Gastrocnemius medialis (tissue), 4 donors: ENCODE results near the gene ABCA13.

Source experiments
- CTCF ChIP-seq, 5 experiments: fragments of 450-650 bp in 3 of 5; fragments of 200-600 bp in 2 of 5; sonication (generic) in 2 of 5; IDR thresholded peaks in 4 of 5; conservative IDR thresholded peaks in 1 of 5; 1 replicate in 4 of 5; 2 replicates in 1 of 5; pipeline ENCODE4 v1.5.1; 2016 to 2019; ENCODE audit warnings: antibody characterized with exemption in 5 of 5, mild to moderate bottlenecking in 3 of 5, moderate library complexity in 3 of 5
- POLR2A ChIP-seq, 2 donors: fragments of 450-650 bp; IDR thresholded peaks; one replicate each; pipeline ENCODE4 v1.6.1; 2017; ENCODE audit warnings: antibody characterized with exemption in 2 of 2, mild to moderate bottlenecking in 2 of 2, moderate library complexity in 2 of 2

- TF ChIP-seq CTCF (IDR thresholded peaks at IDR 0.05 in 4 of 5, conservative IDR thresholded peaks at IDR 0.05 in 1 of 5): no peak
- no peak for TF ChIP-seq POLR2A (IDR thresholded peaks at IDR 0.05)
Observed at GRCh38 chr7:48304641-48305040, 133.4 kb downstream of the ABCA13 start.
